Stimulated activated naive CD8-positive, alpha-beta T cell treated with anti-CD3 and anti-CD28 coated beads, Interleukin-15, Interleukin-2, amounts not matched to agents 100 U/mL and 50 U/mL, for 24 hours (primary cell): ENCODE results near the gene ALK.

Source experiments
- ATAC-seq: fragments of 150-1000 bp; cut with Tn5 transposase; one replicate; pipeline ENCODE4 v1.10.0; 2021
- DNase-seq: peaks from one replicate; pipeline ENCODE4 v3.0.0; 2021

Gene ALK

GRCh38 chr2:29195796-29196195 lies 725.6 kb downstream of the ALK start:
- no peak for DNase-seq
- ATAC-seq: no peak

GRCh38 chr2:29193681-29194080 lies 727.7 kb downstream of the ALK start:
- DNase-seq (no peak), ATAC-seq (no peak)

GRCh38 chr2:29193111-29193510 lies 728.3 kb downstream of the ALK start:
- no peak for ATAC-seq
- DNase-seq: no peak

- ATAC-seq (no peak), DNase-seq (no peak)
These were observed 728.9 kb downstream of the ALK start for GRCh38 chr2:29192526-29192925.

- ATAC-seq (no peak), DNase-seq (no peak)
These were observed 729.6 kb downstream of the ALK start for GRCh38 chr2:29191817-29192216.

- ATAC-seq (no peak), DNase-seq (no peak)
These were observed 732.3 kb downstream of the ALK start for GRCh38 chr2:29189052-29189451.

GRCh38 chr2:29187926-29188325 lies 733.5 kb downstream of the ALK start:
- ATAC-seq: no peak
- DNase-seq: no peak

GRCh38 chr2:29186817-29187216 lies 734.6 kb downstream of the ALK start:
- ATAC-seq: no peak
- no peak for DNase-seq

GRCh38 chr2:29184531-29184930 lies 736.9 kb downstream of the ALK start:
- ATAC-seq: no peak
- no peak for DNase-seq

- ATAC-seq (no peak), DNase-seq (no peak)
These were observed 738.5 kb downstream of the ALK start for GRCh38 chr2:29182920-29183319.

GRCh38 chr2:29182334-29182733 lies 739.1 kb downstream of the ALK start:
- ATAC-seq (no peak), DNase-seq (no peak)

- DNase-seq (no peak), ATAC-seq (no peak)
These were observed 746.0 kb downstream of the ALK start for GRCh38 chr2:29175338-29175737.

GRCh38 chr2:29174937-29175336 lies 746.4 kb downstream of the ALK start:
- ATAC-seq: no peak
- no peak for DNase-seq

- no peak for DNase-seq
- no peak for ATAC-seq
These were observed 754.9 kb downstream of the ALK start for GRCh38 chr2:29166242-29167039.

- DNase-seq (no peak), ATAC-seq (no peak)
These were observed 755.8 kb downstream of the ALK start for GRCh38 chr2:29165362-29166241.

GRCh38 chr2:29164091-29164846 lies 757.1 kb downstream of the ALK start:
- ATAC-seq: no peak

GRCh38 chr2:29162204-29162928 lies 759.0 kb downstream of the ALK start:
- ATAC-seq (no peak), DNase-seq (no peak)

More at GRCh38 chr2:29164091-29164846, 757.1 kb downstream of the ALK start:
- no peak for DNase-seq

- DNase-seq: no peak
- ATAC-seq: no peak
These were observed 761.2 kb downstream of the ALK start for GRCh38 chr2:29160184-29160583.

- DNase-seq (no peak), ATAC-seq (no peak)
These were observed 762.3 kb downstream of the ALK start for GRCh38 chr2:29159125-29159524.

- ATAC-seq (no peak), DNase-seq (no peak)
These were observed 764.3 kb downstream of the ALK start for GRCh38 chr2:29157131-29157530.

GRCh38 chr2:29155578-29155977 lies 765.8 kb downstream of the ALK start:
- DNase-seq: no peak
- no peak for ATAC-seq

- DNase-seq: no peak
- no peak for ATAC-seq
These were observed 766.8 kb downstream of the ALK start for GRCh38 chr2:29154610-29155009.
